ENCODE data around the gene NAMPT. TPM values are rescaled to one million over a fixed set of nuclear protein-coding genes. Genes with fewer than 3 reads are reported as not detected.
"Not testable (repeated sequence)": the region's sequence is repeated elsewhere in the genome, so short reads cannot be mapped to it uniquely, and the experiment has no call there.

NAMPT gene
- polyA plus RNA-seq, 1 donor, result 51.2 TPM

DNA sequence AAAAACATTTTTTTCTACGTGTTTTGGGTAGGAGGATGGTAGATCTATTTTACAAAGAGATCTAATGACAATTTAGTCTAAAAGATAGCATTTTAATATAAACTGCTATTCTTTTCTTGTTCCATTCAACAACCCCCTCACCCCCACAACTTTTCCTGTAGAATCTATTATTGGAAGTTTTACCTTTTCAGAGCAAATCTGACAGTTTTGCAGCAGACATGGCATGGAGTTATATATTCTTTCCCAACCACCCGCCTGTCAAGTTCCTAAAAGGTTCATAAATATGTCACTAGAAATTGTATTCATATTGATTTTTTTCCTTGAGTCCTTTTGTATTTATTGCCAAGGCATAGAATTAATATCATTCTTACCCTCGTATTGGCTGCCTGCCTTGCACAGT lies 21.5 kb upstream of the NAMPT start:
- DNase-seq, result no peak

DNA sequence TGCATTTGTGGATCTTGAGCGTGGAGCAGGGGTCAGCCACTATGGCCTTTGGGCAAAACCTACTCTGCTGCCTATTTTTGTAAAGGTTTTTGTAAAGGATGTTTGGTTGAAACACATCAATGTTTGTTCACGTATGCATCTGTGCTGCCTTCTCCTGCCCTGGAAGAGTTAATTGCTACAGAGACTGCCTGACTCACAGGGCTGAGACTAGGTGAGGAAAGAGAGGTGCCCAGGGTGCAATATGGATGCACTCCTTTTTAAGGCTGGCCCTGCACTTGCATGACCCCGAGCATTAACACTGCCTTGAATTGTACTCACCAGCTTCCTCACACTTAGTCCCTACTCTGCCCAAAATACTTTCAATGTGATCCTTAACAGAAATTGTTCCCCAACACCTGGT lies 20.9 kb upstream of the NAMPT start:
- no peak for DNase-seq

DNA sequence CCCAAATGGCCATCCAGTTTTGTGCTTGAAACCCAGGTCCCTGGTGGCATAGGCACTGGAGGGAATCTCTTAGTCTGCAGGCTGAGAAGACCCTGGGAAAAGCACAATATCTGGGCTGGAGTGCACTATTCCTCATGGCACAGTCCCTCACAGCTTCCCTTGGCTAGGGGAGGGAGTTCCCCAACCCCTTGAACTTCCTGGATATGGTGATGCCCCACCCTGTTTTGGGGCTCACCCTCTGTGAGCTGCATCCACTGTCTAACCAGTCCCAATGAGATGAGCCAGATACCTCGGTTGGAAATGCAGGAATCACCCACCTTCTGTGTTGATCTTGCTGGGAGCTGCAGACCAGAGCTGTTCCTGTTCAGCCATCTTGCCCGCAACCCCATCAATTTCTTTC lies 19.8 kb upstream of the NAMPT start:
- DNase-seq, result no peak

DNA sequence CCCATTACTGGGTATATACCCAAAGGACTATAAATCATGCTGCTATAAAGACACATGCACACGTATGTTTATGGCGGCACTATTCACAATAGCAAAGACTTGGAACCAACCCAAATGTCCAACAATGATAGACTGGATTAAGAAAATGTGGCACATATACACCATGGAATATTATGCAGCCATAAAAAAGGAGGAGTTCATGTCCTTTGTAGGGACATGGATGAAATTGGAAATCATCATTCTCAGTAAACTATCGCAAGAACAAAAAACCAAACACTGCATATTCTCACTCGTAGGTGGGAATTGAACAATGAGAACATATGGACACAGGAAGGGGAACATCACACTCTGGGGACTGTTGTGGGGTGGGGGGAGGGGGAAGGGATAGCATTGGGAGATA lies 13.8 kb upstream of the NAMPT start:
- not testable (repeated sequence) for DNase-seq

DNA sequence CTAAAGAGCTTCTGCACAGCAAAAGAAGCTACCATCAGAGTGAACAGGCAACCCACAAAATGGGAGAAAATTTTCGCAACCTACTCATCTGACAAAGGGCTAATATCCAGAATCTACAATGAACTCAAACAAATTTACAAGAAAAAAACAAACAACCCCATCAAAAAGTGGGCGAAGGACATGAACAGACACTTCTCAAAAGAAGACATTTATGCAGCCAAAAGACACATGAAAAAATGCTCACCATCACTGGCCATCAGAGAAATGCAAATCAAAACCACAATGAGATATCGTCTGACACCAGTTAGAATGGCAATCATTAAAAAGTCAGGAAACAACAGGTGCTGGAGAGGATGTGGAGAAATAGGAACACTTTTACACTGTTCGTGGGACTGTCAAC lies 13.4 kb upstream of the NAMPT start:
- not testable (repeated sequence) for DNase-seq

DNA sequence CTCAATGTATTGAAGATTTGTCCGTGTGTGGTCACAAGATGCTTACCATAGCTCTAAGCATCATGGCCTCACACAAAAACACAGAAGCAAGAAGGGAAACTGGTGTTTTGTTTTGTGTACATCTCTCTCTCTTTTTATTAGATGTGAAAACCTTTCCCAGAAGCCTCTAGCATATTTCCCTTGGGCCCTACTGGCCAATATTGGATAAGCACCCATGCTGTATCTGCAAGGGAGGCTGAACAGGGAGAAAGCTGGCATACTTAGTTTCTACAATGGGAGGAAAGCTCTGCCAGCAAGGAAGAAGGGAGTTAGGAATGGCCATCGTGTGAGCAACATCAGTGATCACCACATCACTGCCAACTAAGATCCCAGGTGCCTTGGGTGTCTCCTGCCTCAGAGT lies 9.6 kb upstream of the NAMPT start:
- DNase-seq, result no peak

DNA sequence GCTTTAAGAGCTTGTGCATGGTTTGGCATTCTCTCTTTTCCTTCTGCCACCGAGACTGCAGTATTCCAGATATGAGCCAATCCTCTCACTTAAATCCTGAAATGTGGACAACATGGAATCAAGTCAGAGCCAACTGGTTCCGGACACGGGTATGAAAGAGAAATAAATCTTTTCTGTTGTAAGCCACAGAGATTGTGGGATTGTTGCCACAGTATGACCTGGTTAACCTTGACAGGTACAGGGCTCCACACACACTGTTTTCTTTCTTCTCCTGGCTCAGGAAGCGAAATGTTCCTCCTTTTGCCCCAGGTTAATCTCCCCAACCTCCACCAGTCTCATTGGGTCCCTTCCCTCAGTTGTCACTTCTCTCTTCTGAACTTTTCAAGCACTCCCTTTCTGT lies 6.5 kb upstream of the NAMPT start:
- DNase-seq, result no peak

DNA sequence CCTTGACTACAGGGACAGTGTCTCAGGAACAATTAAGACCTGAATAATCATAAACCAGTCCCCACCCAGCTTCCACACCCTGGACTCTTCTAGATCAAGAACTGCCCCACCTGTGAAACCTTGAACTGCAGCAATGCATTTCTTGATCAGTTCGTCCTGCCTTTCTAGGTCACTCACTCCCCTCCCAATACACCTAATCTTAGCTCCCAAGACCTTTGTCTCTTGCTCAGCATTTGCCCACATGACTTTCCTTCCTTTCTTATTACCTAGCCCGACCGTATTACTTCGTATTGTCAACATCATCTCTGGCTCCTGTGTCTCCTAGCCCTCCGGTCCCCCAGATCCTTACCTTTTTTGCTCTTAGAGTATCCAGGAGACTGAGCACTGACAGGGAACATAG lies 5.5 kb upstream of the NAMPT start:
- no peak for DNase-seq

DNA sequence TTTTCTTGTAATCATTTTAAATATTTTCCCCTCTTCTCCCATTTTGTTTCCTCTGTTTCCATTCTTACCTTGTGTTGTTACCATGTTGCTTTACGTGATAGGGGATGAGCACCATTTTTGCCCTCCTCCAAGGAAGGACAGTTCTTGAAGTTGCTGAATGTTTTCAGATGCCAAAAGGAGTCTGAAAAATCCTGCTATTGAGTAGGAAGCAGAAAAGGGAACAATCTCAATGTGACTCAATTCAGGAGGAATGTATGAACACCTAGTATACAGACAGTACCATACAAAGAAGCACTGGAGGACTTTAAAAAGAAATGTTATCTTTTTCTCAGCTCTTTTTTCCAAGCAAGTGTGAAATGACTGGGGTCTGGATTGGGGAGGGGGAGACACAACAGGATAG lies 5.1 kb upstream of the NAMPT start:
- no peak for DNase-seq

DNA sequence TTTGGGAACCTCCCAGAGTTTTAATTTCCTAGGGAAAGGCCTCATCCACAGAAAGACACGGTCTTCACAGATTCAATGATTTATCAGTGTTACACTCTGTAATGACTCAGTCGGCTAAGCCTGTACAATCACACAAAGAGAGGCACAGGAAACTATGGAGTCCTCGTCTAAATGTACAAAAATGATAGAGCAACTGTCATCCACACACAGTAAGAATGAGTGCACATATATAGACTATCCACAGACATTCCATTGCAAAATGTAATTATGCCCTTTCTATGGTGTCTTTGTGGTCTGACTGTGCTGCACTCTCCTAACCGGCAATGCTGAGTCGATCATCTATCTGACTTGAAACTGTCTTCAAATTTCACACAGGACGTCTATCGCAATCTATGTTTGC lies 3.5 kb upstream of the NAMPT start:
- DNase-seq, result no peak

DNA sequence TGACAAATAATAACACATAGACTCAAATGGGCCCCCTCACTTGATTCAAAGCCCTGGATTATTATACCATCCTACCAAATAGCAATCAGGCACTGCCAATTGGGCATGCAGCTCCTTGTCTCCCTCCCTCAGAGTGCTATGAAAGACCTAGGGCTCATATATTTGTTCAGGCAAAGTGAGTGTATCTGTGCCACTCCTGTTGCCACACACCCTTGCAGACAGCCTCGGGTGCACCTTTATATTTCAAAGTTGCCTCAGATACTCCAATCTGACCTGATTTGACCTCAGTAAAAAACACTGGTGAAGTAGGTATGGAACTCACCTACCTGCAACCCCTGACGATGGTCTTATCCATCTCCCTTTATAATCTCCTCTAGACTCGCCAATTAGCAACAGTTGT lies 3.0 kb upstream of the NAMPT start:
- no peak for DNase-seq

DNA sequence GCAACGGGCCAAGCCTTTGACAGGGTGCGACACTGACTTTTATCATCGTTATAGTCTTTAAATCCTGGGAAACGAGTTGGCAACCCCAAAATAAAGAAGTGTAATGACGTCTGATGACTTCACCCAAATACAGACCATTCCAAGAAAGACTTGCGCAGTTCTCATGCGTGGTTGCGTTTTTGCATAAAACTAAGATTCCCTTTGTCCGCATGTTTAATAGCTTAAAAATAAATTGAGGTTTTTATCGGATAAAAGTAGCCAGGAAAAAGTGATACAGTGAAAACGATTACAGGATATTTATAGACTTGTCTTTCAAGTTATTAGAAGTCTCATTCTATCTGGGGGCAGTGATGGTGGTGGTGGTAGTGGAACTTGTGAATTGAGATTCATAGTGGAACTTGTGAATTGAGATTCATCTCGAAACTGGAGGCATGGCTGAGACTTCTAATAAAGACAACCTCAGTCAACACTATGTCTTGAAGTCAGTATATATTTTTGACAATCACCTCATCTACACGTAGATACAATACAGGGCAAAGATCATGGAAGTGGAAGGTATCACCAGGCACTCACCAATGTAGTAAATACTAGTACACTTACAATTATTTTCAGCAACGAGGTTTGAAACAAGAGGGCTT lies 1.2 kb upstream of the NAMPT start:
- no peak for DNase-seq

DNA sequence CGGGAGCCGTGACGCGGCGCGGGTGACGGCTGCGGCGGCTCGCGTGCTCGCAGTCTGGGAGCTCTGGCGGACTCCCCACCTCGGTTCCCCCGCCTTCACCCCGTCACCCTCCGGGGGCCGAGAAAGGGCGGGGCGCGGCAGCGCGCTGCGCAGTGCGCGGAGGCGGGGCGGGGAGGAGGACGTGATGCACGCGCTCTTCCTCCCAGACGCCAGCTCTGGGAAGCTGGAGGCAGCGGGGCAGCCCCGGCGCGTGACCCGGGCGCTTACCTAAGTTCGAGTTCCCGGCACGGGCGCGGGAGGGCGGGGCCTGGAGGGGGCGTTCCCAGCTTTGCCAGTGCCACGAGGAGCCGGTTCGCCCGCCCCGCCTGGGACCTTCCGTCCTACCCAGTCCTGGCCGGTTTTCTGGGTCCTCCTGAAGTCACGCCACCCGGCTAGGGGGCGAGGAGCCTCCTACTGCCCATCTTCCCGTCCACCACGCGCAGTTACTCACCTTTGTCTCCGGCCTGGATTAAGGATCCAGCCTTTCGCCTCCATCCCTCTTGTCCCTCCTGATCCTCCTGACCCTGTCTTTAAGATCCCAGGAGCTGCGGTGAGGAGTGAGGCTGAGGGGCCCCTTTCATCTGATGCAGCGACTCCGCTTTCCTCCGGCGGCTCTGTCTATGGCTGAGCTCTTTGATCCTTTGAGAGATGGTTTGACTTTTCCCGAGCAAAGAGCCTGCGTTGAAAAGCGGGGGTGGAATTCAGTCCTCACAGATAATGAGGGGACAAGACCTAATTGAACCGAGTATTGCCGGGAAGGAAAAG lies 470 bp upstream of the NAMPT start:
- DNase-seq, result peak; percentile 95

DNA sequence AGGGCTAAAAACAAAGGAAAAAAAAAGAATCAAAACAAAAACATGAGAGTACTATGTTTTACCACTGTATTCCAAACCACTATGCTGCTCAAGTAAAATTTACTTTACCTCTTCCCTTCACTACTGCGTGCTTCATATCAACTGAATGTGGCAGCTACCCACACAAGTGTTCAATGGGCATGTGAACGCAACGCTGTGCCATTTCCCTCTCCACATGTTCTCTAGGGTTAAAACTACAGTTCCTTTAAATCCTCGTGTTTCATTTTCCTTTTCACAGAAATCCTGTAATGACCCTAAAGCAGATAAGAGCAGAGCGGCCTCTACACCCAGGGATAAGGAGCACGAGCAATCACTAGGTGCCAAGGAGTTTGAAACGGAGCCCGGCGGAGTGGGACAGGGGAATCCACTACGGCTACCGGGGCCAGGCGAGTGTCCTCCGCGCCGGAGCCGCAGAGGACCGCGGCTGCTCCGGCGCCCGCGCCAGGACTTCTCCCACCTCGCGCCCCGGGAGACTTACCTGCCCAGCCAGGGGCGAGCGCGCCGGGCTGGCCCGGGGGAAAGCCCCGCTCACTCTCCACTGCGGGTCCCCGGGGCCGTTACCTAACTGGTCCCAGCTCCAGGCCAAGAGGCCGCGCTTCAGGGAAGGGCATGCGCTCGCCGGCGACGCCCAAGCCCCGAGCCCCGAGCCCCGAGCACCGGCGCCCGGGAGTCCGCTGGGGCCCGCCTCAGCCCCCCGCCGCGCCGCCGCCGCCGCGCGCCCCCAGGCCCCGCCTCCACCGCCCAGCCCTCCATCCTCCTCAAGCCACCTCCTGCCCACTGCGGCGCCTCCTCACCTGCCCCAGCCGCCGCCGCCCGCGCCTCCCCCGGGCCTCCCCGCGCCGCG lies 711 bp downstream of the NAMPT start:
- DNase-seq, result peak; percentile 50

DNA sequence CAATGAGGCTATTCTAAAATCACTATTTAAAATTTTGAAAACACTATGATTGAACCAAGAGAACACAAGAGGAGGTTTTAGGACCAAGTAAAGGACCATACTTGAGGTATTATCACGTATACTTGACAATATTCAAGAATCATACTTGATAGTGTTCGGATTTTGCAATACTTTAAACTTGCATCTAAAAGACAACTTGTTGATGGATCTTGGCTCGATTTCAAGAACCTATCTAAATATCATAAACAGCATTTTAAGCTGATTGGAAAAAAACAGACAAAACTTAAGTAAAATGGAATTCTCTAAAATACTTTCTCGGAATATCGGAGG lies 1.3 kb downstream of the NAMPT start:
- no peak for DNase-seq

DNA sequence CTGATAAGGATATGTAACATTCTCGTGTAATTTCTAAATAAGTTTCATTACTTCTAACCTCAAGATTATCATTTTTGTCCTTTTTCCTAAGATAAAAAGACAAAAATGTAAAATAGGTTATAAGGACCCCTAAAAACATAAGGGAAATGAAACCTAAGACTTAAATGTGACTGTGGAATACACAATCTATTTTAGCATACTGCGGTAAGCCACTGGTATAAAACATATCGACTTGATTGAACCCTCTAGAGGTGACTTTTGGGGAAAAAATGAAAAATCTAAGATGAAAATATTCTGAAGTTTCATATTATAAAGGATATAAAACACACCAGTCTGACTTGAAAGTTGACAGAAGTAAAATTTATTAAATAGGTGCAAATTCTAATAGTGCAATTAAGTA lies 1.9 kb downstream of the NAMPT start:
- no peak for DNase-seq

DNA sequence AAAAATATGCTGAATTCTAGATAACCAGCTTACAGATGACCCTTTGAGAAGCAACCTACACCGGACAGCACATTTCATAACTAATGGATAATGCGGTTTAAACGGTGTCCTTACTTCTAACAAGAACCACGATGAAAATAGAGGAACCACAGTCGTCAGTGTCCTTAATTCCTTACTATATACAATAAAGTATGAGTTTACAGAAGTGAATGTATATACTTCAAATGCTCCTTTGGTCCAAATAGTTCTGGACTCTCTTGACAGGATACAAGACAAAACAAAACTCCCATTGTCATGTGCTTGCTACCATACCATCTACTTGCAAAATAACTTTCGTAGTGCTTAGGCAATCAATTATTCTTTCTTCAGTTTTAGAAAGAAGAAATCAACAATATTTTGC lies 2.4 kb downstream of the NAMPT start:
- DNase-seq, result no peak

DNA sequence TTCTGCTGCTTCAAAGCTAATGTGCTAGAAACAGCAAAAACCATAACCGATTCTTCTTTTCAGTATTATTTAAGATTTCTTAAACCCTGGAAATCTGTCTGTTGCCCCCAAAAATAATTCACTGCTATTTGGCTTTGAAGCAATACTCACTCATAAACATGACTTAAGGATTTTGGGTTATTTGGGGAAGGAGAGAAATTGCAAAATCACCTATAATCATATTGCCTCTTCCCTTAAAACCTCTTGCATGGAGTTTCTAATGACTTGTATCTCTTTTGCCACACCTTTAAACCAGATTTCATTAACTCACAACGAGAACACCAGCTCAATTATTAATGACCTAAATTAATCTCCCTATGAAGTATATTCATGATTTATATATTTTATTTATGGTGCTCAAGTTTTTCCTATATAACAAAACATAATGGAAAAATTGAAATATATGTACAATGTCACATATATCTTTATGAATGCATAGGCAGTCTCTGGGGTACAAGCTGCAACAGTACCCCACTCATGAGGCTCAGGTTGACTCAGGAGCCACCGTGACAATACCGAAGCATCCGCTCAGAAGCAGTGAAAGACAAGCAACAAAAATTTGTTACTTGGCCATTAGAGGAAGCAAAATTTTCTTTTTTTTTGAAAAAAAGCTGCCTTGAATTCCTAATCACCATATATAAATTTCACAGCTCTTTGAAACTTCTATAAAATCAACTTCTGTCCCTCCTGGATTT lies 3.0 kb downstream of the NAMPT start:
- no peak for DNase-seq

DNA sequence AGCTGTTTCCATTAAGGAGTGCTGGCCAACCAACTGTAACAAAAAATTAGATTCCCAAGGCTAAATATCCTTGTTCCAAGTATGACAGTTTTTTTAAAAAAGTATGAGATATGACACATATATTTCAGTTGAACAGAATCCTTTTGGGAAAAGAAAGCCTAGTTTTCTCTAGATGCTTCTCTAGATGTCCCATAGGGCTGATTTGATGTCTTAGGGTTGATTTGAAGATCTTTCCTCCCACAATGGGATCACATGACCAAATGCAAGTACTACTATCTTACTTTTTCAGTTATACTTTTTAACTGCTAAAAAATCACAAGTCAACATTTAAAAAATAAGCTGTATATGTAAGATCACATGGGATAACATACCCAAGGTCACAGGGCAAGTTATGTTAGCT lies 3.7 kb downstream of the NAMPT start:
- no peak for DNase-seq

DNA sequence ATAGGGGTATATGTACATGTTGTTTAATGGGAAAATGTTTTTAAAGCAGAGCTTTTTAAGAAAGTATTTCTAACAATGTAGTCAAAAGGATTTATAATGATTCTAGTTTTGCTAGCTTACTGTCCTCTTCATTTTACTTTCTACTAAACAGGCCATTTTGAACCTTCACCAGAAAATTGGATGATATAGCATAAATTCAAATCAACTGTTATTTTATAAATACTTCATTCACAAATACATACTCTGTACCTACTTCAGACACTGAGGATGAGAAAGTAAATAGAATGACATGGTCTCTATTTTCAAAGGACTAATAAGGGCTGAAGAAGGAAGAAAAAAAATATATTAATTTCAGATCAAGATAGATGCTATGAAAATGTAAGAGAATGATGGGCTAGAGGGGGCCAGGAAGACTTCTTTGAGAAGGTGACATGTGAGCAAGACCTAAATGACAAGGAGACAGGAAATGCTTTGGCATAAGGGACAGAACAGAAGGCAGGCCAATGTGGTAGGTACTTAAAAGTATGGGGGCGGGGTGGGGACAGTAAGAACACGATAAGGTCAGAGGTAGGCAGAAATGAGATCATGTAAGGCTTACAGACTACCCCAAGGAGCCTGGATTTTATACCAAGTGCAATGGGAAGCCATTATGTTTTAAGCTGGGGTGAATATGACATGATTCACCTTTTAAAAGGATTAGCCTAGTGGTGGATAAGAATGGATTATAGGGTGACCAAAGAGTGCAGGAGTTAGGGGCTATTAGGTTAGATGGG lies 5.2 kb downstream of the NAMPT start:
- DNase-seq, result no peak

DNA sequence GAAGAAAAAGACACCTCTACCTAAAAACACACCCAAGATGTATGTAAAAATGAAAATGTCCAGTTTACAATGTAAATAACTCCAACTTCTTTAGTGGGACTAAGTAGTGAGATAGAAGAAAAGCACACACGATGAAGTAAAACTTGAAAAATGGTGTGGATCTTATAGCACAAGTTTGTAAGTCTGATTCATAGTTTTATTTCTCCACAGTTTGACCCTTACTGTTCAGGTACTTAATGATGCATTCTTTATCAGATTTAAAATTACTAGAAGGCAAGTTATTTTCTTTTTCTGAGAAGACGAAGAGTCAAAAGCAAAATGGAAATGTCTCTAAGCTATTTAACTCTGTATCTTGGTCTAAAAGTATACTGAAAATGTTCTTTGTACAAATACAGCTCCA lies 6.1 kb downstream of the NAMPT start:
- no peak for DNase-seq

DNA sequence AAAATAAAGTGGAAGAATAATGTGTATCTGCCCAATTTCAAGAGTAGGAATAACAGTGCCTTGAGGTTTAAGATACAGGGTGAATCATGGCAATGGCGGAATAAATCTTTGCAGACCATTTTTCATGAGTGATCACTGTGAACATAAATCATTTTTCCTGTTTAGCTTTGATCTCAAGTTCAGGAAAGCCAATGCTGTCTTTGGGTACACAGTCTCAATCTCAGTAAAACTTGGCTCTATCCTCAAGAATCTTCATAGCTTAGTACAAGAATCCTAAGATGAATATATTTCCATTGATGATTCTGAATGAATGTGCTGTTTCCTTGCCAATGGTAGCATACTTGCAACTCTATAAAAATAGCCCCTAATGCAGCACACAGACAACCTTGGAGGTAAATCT lies 6.8 kb downstream of the NAMPT start:
- DNase-seq, result no peak

All from left kidney (tissue), 2 donors.